ENCODE measurements around the gene PRKCH.

PRKCH gene

GRCh38 chr14:61585598-61586543 is 264.5 kb downstream of the PRKCH start:
- no peak for TF ChIP-seq ZNF274 (IDR thresholded peaks at IDR 0.05; ENCODE audit: low read depth, low read length)
- H3K4me3 ChIP-seq (ENCODE audit: low read length) = no peak overlapping the region

- H3K4me3 ChIP-seq (ENCODE audit: low read length) = no peak overlapping the region
- no peak for TF ChIP-seq ZNF274 (IDR thresholded peaks at IDR 0.05; ENCODE audit: low read depth, low read length)
Measured at GRCh38 chr14:61586544-61587055, 265.2 kb downstream of the PRKCH start.

- TF ChIP-seq ZNF274 (IDR thresholded peaks at IDR 0.05; ENCODE audit: low read depth, low read length) = no peak
- H3K4me3 ChIP-seq (ENCODE audit: low read length) = no peak overlapping the region
Measured at GRCh38 chr14:61587081-61587713, 265.8 kb downstream of the PRKCH start.

- no peak for TF ChIP-seq ZNF274 (IDR thresholded peaks at IDR 0.05; ENCODE audit: low read depth, low read length)
- H3K4me3 ChIP-seq (ENCODE audit: low read length) = no peak overlapping the region
Measured at GRCh38 chr14:61588419-61588901, 267.1 kb downstream of the PRKCH start.

GRCh38 chr14:61589691-61590581 is 268.6 kb downstream of the PRKCH start:
- H3K4me3 ChIP-seq (ENCODE audit: low read length) = no peak overlapping the region
- TF ChIP-seq ZNF274 (IDR thresholded peaks at IDR 0.05; ENCODE audit: low read depth, low read length) = no peak

GRCh38 chr14:61591862-61592261 is 270.5 kb downstream of the PRKCH start:
- no peak overlapping the region for H3K4me3 ChIP-seq (ENCODE audit: low read length)
- no peak for TF ChIP-seq ZNF274 (IDR thresholded peaks at IDR 0.05; ENCODE audit: low read depth, low read length)

GRCh38 chr14:61593330-61593729 is 272.0 kb downstream of the PRKCH start:
- no peak for TF ChIP-seq ZNF274 (IDR thresholded peaks at IDR 0.05; ENCODE audit: low read depth, low read length)
- no peak overlapping the region for H3K4me3 ChIP-seq (ENCODE audit: low read length)

- TF ChIP-seq ZNF274 (IDR thresholded peaks at IDR 0.05; ENCODE audit: low read depth, low read length) = no peak
- H3K4me3 ChIP-seq (ENCODE audit: low read length) = no peak overlapping the region
Measured at GRCh38 chr14:61596990-61597389, 275.6 kb downstream of the PRKCH start.

- H3K4me3 ChIP-seq (ENCODE audit: low read length) = no peak overlapping the region
- no peak for TF ChIP-seq ZNF274 (IDR thresholded peaks at IDR 0.05; ENCODE audit: low read depth, low read length)
Measured at GRCh38 chr14:61598980-61599379, 277.6 kb downstream of the PRKCH start.

- H3K4me3 ChIP-seq (ENCODE audit: low read length) = no peak overlapping the region
- no peak for TF ChIP-seq ZNF274 (IDR thresholded peaks at IDR 0.05; ENCODE audit: low read depth, low read length)
Measured at GRCh38 chr14:61599942-61600341, 278.6 kb downstream of the PRKCH start.
